Choroid plexus epithelial cell (primary cell): Measurements from ENCODE around the gene ALLC.

Source experiments
- DNase-seq: peaks from one replicate; pipeline ENCODE4 v3.0.0-alpha.2; 2010; ENCODE audit warnings: low read depth
- H3K4me3 ChIP-seq: 2 replicates; pipeline ENCODE4 v1.5.1; 2011; ENCODE audit warnings: low read depth, mild to moderate bottlenecking, control low read depth, low read length, moderate library complexity
- CTCF ChIP-seq: conservative IDR thresholded peaks from 2 replicates; pipeline ENCODE4 v1.5.1; 2011; ENCODE audit warnings: low read depth, mild to moderate bottlenecking, control low read depth, inconsistent platforms, low read length, moderate library complexity

Gene ALLC

GRCh38 chr2:3738454-3738853 is 80.5 kb downstream of the ALLC start:
- DNase-seq, result peak; percentile 74
- no peak overlapping the region for H3K4me3 ChIP-seq

GRCh38 chr2:3739313-3739712 is 81.3 kb downstream of the ALLC start:
- no peak for DNase-seq
- no peak overlapping the region for H3K4me3 ChIP-seq
- TF ChIP-seq CTCF, result no peak

More at GRCh38 chr2:3738454-3738853, 80.5 kb downstream of the ALLC start:
- TF ChIP-seq CTCF, result peak; percentile 74

GRCh38 chr2:3741396-3741795 is 83.4 kb downstream of the ALLC start:
- no peak for DNase-seq

GRCh38 chr2:3741867-3742602 is 84.0 kb downstream of the ALLC start:
- DNase-seq, result peak; percentile 37
- peak; percentile 64 for TF ChIP-seq CTCF
- H3K4me3 ChIP-seq, result no peak overlapping the region

More at GRCh38 chr2:3741396-3741795, 83.4 kb downstream of the ALLC start:
- no peak overlapping the region for H3K4me3 ChIP-seq
- no peak for TF ChIP-seq CTCF

- H3K4me3 ChIP-seq, result no peak overlapping the region
- no peak for DNase-seq
- no peak for TF ChIP-seq CTCF
Observed at GRCh38 chr2:3742743-3743508, 84.9 kb downstream of the ALLC start.

- no peak for TF ChIP-seq CTCF
- H3K4me3 ChIP-seq, result no peak overlapping the region
- no peak for DNase-seq
Observed at GRCh38 chr2:3743951-3744555, 86.1 kb downstream of the ALLC start.
